Tongue (tissue), 2 donors: ENCODE results near the gene IL22RA1. TPM values are rescaled to one million over a fixed set of nuclear protein-coding genes. Genes with fewer than 3 reads are reported as not detected.

Source experiments
- DNase-seq: peaks from one replicate; pipeline ENCODE4 v3.0.0-alpha.2; 2015
- total RNA-seq: library from RNA; depleted of rRNA; stranded (reverse); fragments of >200 nt; gene quantifications from one replicate; pipeline ENCODE4 v1.2.3, GENCODE V29; 2014

Gene IL22RA1
- total RNA-seq, 1 donor from 2014 or later: 1.2 TPM

DNA sequence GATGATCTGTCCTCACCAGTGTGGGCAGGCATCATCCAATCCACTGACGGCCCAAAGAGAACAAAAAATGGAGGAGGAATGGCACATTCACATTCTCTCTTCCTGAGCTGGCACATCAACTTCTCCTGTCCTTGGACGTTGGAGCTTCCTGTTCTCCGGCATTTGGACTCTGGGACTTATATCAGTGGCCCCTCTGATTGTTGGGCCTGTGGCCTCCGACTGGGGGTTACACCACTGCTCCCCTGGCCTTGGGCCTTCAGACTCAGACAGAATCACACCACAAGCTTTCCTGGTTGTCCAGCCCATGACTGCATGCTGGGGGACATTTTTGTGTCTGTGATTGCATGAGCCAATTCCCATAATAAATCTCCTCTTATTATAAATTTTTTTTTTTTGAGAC is 24.1 kb upstream of the IL22RA1 start:
- no peak for DNase-seq

DNA sequence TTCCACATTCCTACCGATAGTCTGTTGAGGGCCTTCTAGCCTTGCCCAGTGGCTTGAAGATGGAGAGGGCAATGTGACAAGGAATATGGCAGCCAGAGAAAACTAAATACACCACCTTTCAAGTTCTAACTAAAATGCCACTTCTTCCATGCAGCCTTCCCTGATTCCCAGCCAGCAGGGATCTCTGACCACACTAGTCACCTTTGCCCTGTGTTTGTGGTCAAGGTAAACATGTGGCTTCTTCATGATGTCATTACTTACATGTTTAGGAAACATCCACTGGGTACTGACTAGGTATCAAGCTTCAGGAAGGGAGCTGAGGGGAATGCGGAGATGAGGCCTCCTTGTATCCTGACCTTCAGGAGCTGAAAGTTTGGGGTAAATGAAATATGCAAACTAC is 22.6 kb upstream of the IL22RA1 start:
- no peak for DNase-seq

DNA sequence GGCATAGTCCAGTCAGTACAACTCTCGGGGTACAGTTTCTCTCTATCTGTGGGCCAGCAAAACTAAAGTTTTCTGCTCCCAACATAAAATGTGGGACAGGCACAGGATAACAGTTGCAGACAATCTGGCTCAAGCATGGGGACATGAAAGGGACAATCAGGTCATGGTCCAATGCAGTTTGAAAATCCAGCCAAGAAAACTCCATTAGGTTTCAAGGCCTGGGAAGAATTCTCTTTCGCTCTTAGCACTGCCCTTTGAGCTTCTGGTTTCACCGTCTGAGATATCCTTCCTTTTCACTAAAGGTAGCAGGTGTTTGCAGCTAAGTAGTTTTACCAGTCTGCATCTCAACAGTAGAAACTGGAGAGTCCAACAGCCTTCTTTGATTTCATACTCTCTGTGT is 21.1 kb upstream of the IL22RA1 start:
- no peak for DNase-seq

DNA sequence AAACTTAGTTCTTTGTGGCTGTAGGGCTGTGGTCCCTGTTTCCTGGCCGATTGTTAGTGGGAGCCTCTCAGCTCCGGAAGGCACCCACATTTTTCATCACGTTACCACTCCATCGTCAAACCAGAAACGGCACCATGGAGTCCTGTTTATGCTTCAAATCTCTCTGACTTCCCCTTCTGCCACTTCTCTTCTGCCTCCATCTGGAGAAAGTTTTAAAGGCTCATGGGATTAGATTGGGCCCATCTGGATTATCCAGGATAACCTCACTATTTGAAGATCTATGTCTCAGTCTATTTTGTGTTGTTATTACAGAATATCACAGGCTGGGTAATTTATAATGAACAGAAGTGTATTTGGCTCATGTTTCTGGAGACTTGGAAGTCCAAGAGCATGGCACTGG is 19.3 kb upstream of the IL22RA1 start:
- DNase-seq: no peak

DNA sequence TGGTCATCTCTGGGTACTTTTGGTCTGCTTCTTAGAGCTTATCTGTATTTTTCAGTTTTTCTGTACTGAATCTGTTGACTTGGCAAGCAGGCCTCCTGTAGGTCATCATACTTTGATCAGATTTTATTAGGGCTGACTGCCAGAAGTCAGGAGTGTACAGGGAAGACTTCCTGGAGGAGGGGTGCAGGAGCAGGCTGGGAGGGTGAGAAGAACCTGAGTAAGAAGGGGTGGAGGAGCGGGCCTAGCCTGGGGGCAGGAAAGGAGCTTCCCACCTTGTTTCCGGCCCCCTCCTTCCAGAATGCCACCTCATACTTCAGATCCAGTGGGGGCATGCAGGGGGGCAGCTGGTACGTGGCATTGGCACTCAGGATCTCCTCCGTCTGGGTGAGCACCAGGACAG is 18.3 kb upstream of the IL22RA1 start:
- no peak for DNase-seq

DNA sequence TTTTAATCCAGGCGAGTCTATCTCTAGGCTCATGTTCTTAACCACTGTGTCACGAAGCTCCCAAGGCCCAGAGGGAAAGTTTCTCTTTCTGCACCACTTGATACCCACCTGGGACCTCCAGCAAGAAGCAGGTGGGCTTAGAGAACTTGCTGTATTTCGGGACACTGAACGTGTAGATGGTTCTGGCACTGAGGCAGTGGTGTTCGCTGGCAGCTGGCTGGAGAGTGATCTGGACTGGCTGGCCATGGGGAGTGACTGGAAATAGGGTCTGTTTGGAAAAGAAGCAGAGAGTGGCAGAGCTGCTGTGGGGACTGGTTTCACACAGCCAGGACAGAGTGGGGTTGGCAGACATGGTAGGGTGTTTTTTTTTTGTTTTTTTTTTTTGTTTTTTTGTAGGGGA is 16.4 kb upstream of the IL22RA1 start:
- DNase-seq: no peak

DNA sequence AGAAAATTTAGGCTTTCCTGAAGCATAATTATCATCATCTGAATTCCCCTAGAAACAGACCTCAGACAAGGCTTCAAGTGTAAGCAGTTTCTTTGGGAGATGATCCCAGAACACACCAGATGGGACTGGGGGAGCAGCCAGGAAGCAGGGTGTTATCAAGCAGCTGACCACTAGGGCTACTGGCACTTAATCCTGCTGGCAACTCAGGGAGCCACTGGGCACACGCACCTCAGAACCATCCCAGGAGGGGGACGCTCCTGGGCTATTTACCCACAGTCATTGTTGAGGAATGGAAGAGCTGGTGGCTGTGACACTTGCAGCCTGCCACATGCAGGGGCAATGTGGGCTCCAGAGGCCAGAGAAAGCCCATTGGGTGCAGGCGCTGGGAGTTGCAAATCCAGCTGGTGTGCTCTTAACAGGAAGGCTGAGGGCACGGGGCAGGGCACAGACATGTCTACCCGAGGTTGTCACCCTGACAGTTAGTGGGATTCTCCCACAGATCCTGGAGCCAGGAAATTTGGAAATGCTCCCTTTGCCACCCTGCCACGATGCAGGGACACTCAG is 15.1 kb upstream of the IL22RA1 start:
- no peak for DNase-seq

DNA sequence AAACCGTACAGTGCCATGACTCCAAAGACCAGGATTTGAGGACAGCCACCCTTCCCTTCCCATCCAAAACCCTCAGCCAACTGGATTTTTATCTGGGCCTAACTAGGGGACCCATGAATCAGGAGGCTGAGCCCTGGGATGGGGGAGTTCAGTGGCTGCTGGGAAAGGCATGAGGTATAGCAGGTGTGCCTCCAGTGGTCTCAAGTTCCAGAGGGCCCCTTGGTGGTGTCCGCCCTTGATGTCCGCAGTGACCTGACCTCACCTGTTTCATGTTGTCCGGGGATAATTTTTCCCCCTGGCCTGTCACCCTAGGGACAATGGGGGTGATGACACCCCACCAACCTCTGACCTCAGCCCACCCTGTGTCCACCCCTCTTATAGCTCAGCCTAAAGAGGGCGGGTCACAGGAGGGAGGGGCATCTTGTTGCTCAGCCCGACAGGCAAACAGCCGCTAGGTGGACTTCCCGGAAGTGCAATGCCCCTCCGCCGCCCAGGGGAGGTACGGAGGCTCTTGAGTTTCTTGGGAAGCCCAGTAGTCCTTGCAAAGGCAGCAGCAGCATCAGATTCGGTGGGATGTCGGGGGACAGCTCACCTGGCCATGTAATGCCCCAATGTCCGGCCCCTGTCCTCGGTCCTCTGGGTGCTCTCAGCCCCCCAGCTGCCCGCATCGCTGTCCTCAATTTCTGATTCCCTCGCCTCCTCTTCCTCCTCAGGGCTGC is 13.8 kb upstream of the IL22RA1 start:
- no peak for DNase-seq

DNA sequence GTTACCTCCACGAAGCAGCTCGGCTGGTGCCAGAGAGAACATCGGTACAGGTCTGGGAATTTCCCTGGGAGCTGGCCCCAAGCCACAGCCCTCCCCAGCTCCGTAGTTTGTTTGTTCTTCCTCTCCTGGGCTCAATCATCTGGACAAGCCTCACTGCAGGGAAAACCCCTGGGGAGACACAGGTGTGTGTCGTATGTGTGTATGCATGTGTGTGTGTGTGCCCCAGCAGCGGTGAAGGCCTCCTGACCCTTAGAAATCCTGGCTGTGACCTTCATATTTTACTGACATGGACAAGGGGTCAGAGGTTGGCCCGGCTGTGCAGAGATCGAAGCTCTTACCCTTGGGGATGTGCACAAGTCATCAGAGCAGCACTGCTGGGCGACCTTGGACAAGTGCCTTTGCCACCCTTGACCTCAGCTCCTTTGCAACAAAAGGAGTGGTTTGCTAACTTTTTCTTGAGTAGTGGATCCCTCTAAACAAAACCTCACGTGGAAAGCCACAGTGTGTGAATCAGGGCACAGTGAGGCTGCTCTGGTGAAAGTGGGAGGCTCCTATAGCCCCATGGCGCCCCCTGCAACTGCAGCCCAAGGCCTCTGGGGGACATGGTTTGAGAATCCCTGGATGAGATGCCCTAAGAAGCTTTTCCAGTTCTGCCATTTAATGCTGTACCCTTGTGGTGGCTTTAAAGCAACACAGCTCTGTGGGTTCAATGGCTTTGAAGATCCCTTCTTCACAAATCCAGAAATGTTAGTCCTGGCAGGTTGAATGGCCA is 12.3 kb upstream of the IL22RA1 start:
- DNase-seq: no peak

DNA sequence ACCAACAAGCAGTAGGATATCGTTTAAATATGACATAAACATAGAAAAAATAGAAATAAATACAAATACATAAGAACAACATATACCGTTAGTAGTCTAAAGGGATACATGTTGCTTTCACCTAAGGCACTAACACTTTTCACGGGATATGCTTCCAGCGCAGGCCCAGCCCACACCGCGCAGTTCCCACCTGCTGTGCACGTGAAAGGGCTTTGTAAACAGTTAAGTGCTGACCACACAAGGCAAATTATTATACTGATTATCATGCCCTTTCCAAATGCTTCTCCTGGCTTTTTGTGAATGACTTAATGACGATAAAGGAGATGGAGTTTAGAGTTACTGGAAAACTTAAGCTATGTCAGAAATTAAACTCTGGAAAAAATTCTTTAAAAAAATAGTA is 11.3 kb upstream of the IL22RA1 start:
- no peak for DNase-seq

DNA sequence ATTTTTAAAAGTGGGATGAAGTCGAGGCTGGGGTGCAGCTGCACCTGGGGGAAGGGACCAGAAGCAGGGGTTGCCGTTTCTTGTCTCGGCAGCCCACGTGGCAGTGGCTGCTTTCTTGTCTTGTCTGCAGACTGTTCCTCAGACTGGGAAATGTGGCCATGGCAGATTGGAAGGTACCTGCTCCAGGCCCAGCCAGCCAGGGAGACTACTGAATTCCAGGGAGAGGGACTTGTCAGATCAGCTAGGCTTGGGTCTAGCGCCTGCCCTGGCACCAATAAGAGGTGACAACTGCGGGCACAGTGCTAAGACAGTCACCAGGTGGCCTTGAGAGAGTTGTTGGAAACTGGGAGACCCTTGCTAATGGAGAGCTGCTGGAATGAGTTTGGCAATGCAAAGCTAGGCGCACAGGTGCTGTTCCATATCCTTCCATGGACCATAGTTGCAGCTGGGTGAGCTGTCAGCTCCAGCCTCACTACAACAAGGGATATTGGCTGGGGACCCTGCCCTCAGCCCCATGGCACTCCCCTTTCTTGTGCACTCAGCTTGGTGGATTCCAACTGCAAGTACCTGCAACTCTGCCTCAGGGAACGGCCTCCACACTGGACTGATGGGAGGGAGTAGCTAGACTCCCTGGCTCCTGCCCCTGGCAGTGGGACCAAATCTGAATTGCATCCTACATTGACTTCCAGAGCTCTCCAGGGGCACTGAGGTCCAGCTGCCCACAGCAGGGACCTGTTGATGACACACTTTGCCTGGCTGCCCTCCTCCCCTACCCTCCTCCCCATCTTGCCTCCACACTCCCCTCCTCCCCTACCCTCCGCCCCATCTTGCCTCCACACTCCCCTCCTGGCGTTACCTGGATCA is 9.9 kb upstream of the IL22RA1 start:
- DNase-seq: no peak

DNA sequence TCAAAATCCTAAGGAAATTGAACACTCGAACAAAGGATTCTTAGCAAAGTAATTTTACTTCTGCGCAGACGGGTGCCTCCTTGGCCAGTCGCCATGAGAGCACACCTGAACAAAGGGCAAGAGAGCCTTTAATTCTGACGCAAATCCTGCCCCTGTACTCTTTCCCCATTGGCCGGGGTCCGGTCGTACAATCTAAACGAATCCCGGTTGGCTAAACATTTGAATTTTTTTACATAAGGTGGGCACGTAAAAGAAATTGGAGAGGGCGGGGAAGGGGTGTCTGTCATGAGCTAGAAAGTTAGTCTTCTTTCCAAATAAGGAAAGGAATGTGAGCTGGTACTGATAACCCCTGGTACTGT is 8.2 kb upstream of the IL22RA1 start:
- peak; percentile 56 for DNase-seq

DNA sequence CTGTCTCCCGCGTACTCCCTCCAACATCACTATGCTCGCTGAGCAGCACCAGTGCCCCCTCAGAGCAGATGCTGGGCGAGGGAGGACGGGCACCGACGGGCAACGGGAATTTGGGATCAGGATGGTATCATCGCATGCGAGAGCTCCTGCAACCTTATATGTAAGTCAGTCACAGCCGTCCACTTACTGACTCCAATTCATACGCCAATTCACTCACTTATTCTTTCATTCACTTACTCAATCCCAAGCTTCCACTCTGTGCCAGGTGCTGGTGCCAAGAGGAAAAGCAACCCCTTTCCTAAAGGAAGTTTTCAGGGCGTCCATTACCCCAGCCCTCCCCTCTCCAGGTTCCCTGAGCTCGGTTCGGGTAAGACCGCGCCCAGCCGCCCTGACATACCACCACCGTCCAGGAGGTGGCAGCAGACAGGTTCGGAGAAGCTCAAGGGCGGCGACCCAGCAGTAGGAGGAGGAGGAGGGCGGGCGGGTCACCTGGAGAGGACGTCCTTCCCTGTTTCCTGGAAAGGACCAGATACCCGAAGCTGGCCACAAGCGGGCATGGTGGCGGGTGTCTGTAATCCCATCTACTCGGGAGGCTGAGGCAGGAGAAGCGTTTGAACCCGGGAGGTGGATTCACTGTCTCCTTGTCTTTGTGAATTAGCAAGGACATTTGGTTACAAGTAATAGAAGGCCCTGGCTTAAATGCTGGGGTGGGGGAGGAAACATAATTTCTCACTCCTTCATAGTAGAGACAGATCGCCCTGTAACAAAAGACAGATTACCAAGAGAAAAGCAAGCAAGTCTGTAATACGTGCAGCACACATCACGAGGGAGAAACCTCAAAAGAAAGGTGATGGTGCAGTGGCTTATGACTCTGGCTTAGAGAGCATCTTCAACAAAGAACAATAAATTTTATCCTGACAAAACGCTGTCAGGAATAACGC is 7.6 kb upstream of the IL22RA1 start:
- peak; percentile 92 for DNase-seq

DNA sequence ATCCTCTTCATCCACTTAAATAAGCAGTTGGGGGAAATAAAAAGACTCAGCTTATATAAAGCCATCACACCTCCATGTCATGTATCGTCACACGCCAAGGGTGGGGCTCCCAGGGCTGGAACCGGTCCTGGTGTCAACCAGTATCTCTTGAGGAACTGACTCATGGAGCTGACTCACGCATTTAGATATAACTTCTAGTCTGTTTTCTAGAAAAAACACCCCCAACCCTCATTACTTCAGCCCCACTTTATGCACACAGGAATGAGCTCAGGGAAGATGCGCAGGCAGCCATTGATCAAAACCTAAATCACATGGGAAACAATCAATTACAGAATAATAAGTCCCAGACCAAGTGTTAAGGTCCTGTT is 6.9 kb upstream of the IL22RA1 start:
- no peak for DNase-seq

DNA sequence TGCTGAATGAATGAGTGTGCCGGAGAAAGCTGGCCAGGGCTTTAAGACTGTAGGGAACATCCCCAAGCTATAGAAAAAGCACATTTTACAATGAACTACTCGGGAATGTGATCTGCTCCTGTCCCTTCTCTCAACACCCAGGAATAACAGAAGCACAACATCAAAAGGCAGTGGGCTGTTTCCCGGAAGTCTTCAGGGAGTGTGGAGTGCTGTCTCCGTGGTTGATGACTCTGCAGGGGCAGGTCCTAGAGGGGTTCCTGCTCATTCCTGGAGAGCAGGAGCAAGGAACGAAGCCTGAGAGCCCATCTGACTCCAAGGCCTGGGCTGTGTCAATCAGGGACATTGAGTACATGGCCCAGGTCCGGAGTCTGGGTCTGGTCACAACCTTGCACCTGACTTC is 4.9 kb upstream of the IL22RA1 start:
- no peak for DNase-seq

DNA sequence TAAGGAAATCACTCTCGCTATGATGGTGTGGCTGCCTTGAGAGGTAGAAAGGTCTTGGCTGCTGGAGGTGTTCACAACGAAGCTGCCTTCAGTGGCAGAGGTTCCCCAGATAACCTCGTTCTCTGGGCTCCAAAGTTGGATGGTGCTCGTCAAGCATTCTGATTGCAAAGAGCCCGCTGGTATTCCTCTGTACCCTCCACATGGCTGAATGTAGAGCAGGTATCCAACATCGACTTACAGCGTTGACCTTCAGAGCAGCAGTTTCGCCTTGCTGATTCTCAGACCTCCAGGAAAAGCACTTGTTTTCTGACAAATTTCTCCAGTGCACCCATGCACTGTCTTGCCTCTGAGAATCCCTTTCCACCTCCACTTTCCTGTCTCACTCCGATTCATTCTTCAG is 4.3 kb upstream of the IL22RA1 start:
- DNase-seq: no peak

DNA sequence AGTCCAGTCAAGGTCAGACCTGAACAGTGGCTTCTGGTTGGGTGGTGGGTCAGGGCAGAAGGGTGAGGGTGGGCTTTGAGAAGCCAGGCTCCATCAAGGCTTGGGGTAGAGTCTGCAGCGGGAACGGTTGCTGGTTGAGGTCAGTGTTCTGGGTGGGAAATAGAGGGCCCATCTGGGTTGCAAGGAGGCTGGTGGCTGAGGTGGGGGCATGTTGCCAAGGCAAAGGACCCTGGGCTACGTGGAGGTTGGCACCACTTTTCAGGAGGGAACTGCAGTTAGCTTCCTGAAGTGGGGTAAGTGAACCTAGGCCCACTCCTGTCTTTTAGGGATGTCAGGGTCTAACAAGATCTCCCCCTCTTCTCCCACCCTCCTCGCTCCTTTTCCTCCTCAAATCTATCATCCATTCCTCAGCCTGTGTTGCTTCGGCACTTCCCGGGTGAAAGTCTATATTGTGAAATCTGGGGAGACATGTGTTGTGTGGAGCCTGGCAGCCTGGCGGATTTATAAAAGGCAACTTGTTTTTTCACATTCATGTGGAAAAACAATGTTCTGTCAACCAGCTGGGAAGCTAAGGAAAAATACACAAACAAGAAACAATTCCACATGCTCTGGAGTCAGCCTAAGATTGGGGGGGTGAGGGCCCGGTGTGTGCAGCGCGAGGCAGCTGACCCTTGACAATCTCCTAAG is 1.5 kb downstream of the IL22RA1 start:
- no peak for DNase-seq

DNA sequence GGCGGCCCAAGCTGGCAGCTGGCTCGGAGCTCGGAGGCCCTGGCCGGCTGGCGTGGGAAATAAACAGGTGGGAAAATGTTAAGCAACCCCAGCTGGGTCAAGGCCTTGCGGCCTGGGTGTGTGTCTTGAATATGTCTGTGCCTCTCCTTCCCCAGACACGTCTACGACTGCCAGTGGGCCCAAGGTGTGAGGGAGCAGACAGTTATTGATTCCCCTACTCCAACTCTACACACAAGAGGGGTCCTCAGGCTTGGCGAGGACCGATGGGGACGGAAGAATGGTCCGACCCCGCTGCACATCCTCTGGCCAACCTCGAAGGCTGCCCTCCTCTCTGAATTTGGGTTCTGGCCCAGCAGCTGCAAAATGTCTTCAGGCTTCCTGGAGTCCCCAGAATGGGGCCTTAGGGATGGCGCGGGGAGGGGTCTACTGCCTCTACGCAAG is 2.2 kb downstream of the IL22RA1 start:
- no peak for DNase-seq

DNA sequence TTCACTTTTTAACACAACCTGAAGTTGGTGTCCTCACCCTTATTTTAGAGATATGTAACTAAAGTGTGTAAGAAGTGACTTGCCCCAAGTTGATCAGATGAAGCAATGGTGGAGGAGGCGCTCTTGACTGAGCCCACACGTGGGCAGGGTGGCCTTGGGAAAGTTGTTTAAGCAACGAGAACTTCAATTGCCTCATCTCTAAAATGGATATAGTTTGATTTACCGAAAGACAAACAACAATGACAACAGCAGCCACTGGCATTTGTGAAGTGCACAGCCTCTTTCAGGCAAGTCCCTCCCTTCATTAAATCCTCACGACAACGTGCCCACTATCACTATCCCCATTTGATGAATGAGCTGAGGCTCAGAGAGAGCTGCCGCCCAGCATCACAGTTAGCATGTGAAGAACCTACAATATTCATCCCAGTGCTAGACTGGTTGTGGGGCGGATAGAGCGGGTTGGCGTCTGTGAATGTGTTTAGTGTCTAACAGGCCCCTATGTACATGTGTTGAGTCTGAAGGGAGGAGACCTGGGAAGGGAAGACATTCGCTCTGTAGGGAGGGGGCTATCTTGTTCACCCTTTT is 3.0 kb downstream of the IL22RA1 start:
- no peak for DNase-seq

DNA sequence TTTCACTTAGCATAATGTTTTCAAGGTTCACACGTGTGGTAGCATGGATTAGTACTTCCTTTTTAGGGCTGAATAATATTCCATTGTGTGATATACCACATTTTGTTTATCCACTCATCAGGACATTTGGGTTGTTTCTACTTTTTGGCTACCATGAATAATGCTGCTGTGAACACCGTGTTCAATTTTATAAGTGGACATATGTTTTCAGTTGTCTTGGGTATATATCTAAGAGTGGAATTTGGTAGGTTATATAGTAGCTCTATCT is 3.8 kb downstream of the IL22RA1 start:
- DNase-seq: no peak
